Measurements from ENCODE around the gene GSE1.

- TF ChIP-seq, protein P1, sequence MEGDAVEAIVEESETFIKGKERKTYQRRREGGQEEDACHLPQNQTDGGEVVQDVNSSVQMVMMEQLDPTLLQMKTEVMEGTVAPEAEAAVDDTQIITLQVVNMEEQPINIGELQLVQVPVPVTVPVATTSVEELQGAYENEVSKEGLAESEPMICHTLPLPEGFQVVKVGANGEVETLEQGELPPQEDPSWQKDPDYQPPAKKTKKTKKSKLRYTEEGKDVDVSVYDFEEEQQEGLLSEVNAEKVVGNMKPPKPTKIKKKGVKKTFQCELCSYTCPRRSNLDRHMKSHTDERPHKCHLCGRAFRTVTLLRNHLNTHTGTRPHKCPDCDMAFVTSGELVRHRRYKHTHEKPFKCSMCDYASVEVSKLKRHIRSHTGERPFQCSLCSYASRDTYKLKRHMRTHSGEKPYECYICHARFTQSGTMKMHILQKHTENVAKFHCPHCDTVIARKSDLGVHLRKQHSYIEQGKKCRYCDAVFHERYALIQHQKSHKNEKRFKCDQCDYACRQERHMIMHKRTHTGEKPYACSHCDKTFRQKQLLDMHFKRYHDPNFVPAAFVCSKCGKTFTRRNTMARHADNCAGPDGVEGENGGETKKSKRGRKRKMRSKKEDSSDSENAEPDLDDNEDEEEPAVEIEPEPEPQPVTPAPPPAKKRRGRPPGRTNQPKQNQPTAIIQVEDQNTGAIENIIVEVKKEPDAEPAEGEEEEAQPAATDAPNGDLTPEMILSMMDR (IDR thresholded peaks at IDR 0.05): no peak
- no peak for TF ChIP-seq POLR2A (IDR thresholded peaks at IDR 0.05)
- no peak for TF ChIP-seq POLR2AphosphoS5 (IDR thresholded peaks at IDR 0.05)
Observed at GRCh38 chr16:85704011-85704410, 90.9 kb downstream of the GSE1 start.

Data from breast epithelium (tissue), 3 donors.